Activated T-helper 17 cell treated with anti-CD3 and anti-CD28 coated beads, Interleukin-2, amount 50 U/mL, for 72 hours (primary cell): Measurements from ENCODE around the gene PCDH9. TPM values are rescaled to one million over a fixed set of nuclear protein-coding genes. Genes with fewer than 3 reads are reported as not detected.

ENCODE experiments used
- ATAC-seq: fragments of 150-1000 bp; cut with Tn5 transposase; replicated peaks from 2 replicates; pipeline ENCODE4 v1.10.0; 2021; ENCODE audit warnings: mild to moderate bottlenecking, moderate library complexity
- H3K27ac Mint-ChIP-seq: one replicate; pipeline ENCODE4 v1.8.0; 2022; ENCODE audit warnings: mixed read lengths
- H3K27me3 Mint-ChIP-seq: one replicate; pipeline ENCODE4 v1.8.0; 2022; ENCODE audit warnings: mixed read lengths
- H3K36me3 Mint-ChIP-seq: one replicate; pipeline ENCODE4 v1.8.0; 2022; ENCODE audit warnings: low read depth, mild to moderate bottlenecking, mixed read lengths
- H3K4me1 Mint-ChIP-seq: one replicate; pipeline ENCODE4 v1.8.0; 2022; ENCODE audit warnings: mixed read lengths
- H3K4me3 Mint-ChIP-seq: one replicate; pipeline ENCODE4 v1.8.0; 2022; ENCODE audit warnings: mild to moderate bottlenecking, mixed read lengths
- H3K9me3 Mint-ChIP-seq: one replicate; pipeline ENCODE4 v1.8.0; 2022; ENCODE audit warnings: mixed read lengths
- total RNA-seq, 2 donors: library from RNA; stranded (reverse); gene quantifications; one replicate each; pipeline ENCODE4 v1.2.3, GENCODE V29; 2022

PCDH9 gene
- total RNA-seq, 2 donors from 2014 or later = 0.11 TPM

DNA sequence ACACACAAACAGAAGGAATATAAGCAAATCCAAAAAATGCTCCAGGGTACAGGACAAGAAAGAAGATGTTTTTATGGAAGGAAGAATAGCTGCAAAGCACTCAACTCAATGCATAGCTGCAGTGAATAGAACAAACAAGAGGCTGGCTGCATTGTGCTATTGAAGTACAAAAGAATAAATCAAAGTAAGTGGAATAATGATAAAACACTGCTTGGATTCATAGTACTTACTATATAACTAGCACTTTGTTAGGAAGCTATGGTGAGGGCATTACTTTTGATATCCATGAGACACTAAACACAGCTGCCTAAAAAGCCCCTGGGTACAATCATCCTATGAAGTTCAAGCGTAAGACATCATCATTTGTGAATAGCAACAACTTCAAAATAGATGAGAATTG is 350.1 kb downstream of the PCDH9 start:
- Mint-ChIP-seq H3K9me3 (peaks cover 5% of the 10 kb centered on the region), H3K36me3 (no peaks in the 10 kb centered on the region), H3K4me3 (no peak overlapping the region), H3K27ac (no peak overlapping the region), H3K27me3 (no peaks in the 10 kb centered on the region), H3K4me1 (no peaks in the 10 kb centered on the region)
- ATAC-seq = no peak

DNA sequence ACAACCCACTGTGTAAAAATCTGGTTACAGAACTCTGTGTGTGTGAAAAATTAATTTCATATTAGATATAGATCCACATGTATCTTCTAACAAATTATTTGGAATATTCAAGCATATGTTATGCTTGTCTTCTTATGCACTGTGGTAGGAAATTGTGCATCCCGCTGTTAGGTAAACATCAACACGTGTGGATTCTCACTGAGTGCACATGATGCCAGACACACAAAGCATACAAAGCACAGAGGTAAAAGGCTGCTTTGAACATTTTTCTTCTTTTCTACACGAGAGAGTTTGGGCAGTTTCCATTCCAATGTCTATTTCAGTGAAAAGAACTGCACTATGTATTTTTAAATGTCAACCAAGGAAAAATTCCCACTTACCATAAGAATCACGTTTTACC is 354.9 kb downstream of the PCDH9 start:
- H3K4me1 Mint-ChIP-seq = no peaks in the 10 kb centered on the region
- no peaks in the 10 kb centered on the region for H3K36me3 Mint-ChIP-seq
- no peaks in the 10 kb centered on the region for H3K27me3 Mint-ChIP-seq
- no peak overlapping the region for H3K4me3 Mint-ChIP-seq
- no peak overlapping the region for H3K27ac Mint-ChIP-seq
- ATAC-seq = no peak
- peaks cover 6% of the 10 kb centered on the region for H3K9me3 Mint-ChIP-seq

DNA sequence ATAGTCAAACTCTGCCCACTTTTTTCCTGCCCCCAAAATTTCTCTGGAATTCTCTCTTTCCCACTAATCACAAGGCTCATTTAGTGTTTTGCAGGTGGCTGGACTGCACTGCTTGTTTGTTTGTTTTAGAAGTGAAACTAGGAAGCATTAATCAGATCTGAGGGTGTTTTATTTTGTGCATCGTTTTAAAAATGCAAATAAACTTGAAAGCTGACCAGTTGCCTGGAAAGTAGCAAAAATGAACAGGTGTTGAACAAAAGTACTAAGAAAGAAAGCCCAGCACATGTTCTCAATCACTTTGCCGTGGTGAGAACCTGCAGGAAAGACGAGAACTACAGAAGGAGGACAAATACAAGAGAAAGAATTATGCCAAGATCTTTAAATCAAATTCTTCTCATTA is 365.5 kb downstream of the PCDH9 start:
- H3K4me1 Mint-ChIP-seq = no peaks in the 10 kb centered on the region
- H3K4me3 Mint-ChIP-seq = no peak overlapping the region
- H3K36me3 Mint-ChIP-seq = no peaks in the 10 kb centered on the region
- H3K27ac Mint-ChIP-seq = no peak overlapping the region
- no peaks in the 10 kb centered on the region for H3K27me3 Mint-ChIP-seq
- H3K9me3 Mint-ChIP-seq = peaks cover 4% of the 10 kb centered on the region
- ATAC-seq = no peak

DNA sequence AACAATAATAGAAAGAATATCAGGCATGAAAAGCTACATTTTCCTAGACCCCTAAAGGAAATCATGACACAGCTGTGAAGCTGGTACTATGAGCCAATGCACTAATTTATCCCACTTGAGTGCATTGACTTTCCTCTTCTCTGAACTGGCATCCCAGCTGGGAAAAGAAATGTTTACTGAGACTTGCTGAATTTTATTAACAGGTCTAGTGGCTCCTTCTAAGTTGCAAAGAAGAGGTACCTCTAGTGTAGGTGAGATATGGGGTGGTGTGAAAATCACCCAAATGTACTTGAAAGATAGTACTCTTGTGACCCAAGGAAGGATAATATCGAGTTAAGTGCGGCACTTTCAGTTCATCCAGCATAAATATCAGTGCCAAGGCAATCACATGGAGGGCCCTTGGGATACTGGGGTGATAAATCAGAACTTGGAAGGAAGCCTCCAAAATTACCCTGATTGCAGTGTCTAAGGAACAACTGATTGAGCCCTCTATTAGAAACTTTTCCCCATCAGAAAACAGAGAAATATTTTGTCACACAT is 369.2 kb downstream of the PCDH9 start:
- H3K4me1 Mint-ChIP-seq = no peaks in the 10 kb centered on the region
- no peak overlapping the region for H3K27ac Mint-ChIP-seq
- ATAC-seq = no peak
- peaks cover 3% of the 10 kb centered on the region for H3K9me3 Mint-ChIP-seq
- H3K27me3 Mint-ChIP-seq = no peaks in the 10 kb centered on the region
- no peaks in the 10 kb centered on the region for H3K36me3 Mint-ChIP-seq
- H3K4me3 Mint-ChIP-seq = no peak overlapping the region

DNA sequence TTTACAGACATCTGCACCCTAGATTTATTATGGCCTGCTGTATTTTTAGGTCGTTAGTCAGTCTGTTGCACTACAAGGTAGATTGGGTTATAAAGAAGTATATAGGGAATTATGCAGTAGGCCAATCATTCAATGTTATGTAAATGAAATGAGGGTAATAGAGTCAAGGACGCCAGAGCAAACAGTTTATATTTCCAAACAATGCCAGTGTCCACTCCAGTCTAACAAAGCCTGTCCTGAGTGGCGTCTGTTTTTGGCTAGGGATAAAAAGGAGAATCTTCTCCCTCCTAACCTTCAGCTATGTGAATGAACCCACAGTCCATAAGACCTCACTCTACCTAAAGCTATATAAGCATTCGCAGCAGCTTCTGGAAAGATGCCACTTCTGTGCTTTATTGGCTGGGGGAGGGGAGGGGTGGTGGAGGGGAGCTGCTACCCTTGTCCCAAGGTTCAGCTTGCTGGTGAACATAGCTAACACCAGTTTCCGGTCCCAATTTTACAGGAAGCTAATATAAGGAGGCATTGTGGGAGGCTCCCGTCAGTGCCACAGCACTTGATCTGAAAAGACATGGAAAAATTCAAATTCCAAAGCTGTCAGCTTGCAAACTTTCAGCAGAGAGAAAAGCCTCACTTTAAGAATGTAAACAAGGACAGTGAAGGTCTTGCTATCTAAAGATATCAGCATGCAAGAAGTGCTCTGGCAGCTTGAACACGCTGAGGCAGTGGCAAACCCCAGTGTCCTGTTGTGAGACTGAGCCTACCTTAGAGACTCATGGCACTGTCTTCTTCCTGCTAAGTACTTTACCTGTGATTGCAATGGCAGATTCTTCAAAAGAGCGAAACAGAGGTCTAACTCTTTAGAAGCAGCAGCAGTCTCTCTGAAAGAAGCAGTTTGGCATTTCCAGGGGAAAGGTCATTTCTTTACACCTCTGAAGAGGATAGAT is 369.9 kb downstream of the PCDH9 start:
- Mint-ChIP-seq H3K36me3 (no peaks in the 10 kb centered on the region), H3K27ac (no peak overlapping the region), H3K4me1 (no peaks in the 10 kb centered on the region), H3K9me3 (no peaks in the 10 kb centered on the region), H3K27me3 (no peaks in the 10 kb centered on the region), H3K4me3 (no peak overlapping the region)
- ATAC-seq = no peak

DNA sequence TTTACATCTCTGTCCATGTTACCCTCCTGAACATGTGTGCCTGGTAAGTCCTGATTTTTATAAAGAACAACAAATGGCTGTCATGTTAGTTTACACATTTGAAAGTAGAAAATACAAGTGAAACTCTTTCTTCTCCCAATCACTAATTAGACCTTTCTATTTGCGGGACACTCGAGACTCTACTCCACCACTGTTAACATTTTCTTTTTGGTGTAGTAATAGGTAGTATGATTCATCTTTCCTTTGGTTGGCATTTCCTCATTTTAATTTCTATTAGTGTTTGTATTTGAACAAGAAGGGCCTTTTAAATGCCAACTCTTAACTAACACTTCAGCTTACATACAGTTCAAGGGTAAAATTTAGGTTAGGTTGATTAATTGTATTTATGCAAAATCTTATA is 371.1 kb downstream of the PCDH9 start:
- ATAC-seq = no peak
- no peaks in the 10 kb centered on the region for H3K36me3 Mint-ChIP-seq
- H3K4me1 Mint-ChIP-seq = no peaks in the 10 kb centered on the region
- H3K4me3 Mint-ChIP-seq = no peak overlapping the region
- H3K27me3 Mint-ChIP-seq = no peaks in the 10 kb centered on the region
- H3K9me3 Mint-ChIP-seq = no peaks in the 10 kb centered on the region
- H3K27ac Mint-ChIP-seq = no peak overlapping the region

DNA sequence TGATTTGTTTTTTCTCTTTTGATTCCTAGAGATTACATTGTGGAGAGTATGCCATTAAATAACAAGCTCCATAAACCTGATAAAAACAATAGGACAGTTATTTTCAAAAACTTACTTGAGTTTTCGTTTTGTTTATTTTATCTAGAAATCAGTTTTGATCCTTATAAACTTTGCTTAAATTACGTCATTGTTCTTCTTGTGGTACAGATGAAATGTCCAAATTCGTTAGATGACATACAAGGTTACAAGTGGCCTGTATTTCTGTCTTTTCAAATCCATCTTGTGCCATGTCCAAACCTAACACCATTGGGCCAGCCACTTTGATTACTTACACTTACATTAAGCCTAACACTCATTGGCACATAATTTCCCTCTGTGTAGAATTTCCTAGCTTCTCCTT is 372.0 kb downstream of the PCDH9 start:
- Mint-ChIP-seq H3K4me1 (no peaks in the 10 kb centered on the region), H3K9me3 (no peaks in the 10 kb centered on the region), H3K4me3 (no peak overlapping the region), H3K27me3 (no peaks in the 10 kb centered on the region), H3K36me3 (no peaks in the 10 kb centered on the region), H3K27ac (no peak overlapping the region)
- ATAC-seq = no peak

DNA sequence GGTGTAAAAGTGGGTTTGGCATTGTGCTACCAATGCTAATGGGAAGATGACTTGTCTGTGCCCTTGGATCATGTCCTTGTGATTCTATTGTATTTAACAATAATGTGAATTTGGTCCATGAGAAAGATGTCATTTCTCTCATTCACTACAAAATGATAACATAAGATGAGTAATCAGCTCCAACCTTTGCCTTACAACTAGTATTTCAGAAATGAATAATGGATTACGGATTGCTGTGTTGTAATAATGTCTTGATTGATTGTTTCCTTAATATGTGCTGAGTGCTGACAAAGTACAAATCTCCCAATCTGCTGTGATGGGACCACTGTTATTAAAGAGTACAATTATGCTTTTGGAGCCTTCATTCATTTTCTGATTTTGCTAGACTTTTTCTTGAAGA is 375.0 kb downstream of the PCDH9 start:
- no peak overlapping the region for H3K4me3 Mint-ChIP-seq
- H3K36me3 Mint-ChIP-seq = no peaks in the 10 kb centered on the region
- no peaks in the 10 kb centered on the region for H3K4me1 Mint-ChIP-seq
- ATAC-seq = no peak
- peaks cover 10% of the 10 kb centered on the region for H3K9me3 Mint-ChIP-seq
- H3K27me3 Mint-ChIP-seq = no peaks in the 10 kb centered on the region
- no peak overlapping the region for H3K27ac Mint-ChIP-seq

DNA sequence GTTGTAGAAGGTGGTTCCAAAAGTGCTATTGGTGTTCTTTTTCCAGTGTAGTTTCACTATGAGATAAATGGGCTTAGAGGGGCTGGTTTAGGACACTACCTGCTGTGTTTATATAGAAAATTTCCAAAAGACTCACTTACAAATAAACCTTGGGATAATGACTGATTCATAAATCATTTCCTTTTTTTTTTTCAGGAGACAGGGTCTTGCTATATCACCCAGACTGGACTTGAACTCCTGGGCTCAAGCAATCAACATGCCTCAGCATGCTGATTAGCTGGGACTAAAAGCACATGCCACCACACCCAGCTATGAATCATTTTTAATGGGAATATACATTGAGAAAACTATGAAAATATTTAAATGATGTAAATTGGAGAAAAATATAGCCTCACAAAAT is 376.6 kb downstream of the PCDH9 start:
- no peak overlapping the region for H3K27ac Mint-ChIP-seq
- no peaks in the 10 kb centered on the region for H3K36me3 Mint-ChIP-seq
- H3K4me1 Mint-ChIP-seq = no peaks in the 10 kb centered on the region
- no peak overlapping the region for H3K4me3 Mint-ChIP-seq
- peaks cover 10% of the 10 kb centered on the region for H3K9me3 Mint-ChIP-seq
- no peak for ATAC-seq
- H3K27me3 Mint-ChIP-seq = no peaks in the 10 kb centered on the region

DNA sequence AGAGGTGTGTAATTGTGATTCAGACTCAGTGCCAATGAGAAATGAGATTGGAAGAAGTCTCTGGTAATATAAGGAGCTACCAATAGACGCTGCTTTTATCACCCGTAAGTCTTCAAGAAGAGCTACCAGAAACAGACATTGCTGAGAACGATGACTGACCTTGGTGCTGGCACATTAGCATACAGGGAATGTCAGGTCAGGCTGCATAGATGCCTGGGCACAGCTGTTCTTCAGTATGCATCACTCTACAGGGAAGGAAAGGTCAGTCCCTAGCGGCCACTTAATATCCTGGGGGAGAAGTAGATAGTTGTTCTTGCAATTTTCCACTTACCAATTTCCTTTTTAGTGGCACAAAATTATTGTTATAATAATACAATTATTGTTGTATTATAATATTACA is 380.4 kb downstream of the PCDH9 start:
- peaks cover 10% of the 10 kb centered on the region for H3K9me3 Mint-ChIP-seq
- H3K27me3 Mint-ChIP-seq = no peaks in the 10 kb centered on the region
- no peaks in the 10 kb centered on the region for H3K36me3 Mint-ChIP-seq
- H3K4me1 Mint-ChIP-seq = no peaks in the 10 kb centered on the region
- H3K27ac Mint-ChIP-seq = no peak overlapping the region
- no peak overlapping the region for H3K4me3 Mint-ChIP-seq
- no peak for ATAC-seq

DNA sequence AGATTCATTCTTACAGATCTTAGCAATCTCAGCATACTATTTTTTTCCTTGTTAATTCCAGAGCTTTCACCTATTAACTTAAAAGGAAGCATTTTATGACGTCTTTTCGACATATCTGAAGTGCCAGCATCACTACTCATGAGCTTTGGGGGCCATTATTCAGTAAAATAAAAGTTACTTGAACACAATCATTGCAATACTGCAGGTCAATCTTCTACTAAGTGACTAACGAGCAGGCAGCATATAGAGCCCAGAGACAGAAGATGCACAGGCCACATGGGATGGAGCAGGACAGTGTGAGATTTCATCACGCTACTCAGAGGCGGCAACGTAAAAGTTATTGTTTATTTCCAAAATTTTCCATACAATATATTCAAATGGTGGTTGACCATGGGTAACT is 382.6 kb downstream of the PCDH9 start:
- ATAC-seq = no peak

DNA sequence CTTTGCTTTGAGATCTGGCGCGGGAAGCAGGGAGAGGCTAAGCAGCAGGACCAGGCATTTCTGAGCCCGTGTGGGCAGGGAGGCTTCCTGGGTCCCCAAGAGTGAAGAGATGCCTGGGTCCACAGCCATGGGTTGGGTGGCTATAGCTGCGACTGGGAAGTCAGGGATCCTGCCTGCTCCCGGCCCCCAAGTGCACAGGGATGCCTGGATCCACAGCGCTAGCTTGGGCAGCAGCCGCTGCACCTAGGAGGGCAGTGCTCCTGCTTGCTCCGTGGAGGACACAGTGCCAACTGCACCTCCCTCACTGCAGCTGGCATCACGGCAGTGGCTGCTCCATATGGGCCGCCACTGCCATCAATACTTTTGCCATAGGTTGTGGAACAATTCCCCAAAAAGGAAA is 384.7 kb downstream of the PCDH9 start:
- ATAC-seq = no peak
- H3K9me3 Mint-ChIP-seq = no peaks in the 10 kb centered on the region
- no peaks in the 10 kb centered on the region for H3K36me3 Mint-ChIP-seq
- H3K4me1 Mint-ChIP-seq = no peaks in the 10 kb centered on the region
- no peak overlapping the region for H3K27ac Mint-ChIP-seq
- no peaks in the 10 kb centered on the region for H3K27me3 Mint-ChIP-seq
- H3K4me3 Mint-ChIP-seq = no peak overlapping the region

More for the DNA sequence above, 382.6 kb downstream of the PCDH9 start:
- H3K27me3 Mint-ChIP-seq = no peaks in the 10 kb centered on the region
- H3K9me3 Mint-ChIP-seq = peaks cover 9% of the 10 kb centered on the region
- H3K4me1 Mint-ChIP-seq = no peaks in the 10 kb centered on the region
- H3K27ac Mint-ChIP-seq = no peak overlapping the region
- H3K36me3 Mint-ChIP-seq = no peaks in the 10 kb centered on the region
- H3K4me3 Mint-ChIP-seq = no peak overlapping the region

DNA sequence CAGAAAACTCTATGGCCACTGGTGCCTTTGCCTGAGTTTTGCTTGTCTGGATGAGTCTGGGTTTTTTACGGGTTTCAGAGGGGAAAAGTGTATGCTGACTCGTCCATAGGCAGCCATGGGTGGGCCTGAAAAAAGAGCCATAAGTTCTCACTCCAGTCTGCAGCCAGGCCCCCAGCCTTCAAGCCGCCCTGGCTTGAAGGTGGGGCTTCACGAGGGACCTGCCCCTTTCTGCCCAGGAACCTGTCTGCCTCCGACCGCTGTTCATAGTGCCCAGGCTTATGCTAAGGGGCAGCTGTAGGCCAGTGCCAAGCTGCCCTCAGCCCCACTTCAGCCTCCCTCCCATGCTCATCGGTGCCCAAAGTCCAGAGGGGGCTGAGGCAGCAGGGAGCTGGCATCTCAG is 385.2 kb downstream of the PCDH9 start:
- no peak overlapping the region for H3K4me3 Mint-ChIP-seq
- ATAC-seq = no peak
- H3K9me3 Mint-ChIP-seq = peaks cover under 1% of the 10 kb centered on the region
- no peaks in the 10 kb centered on the region for H3K4me1 Mint-ChIP-seq
- no peaks in the 10 kb centered on the region for H3K27me3 Mint-ChIP-seq
- no peak overlapping the region for H3K27ac Mint-ChIP-seq
- no peaks in the 10 kb centered on the region for H3K36me3 Mint-ChIP-seq

DNA sequence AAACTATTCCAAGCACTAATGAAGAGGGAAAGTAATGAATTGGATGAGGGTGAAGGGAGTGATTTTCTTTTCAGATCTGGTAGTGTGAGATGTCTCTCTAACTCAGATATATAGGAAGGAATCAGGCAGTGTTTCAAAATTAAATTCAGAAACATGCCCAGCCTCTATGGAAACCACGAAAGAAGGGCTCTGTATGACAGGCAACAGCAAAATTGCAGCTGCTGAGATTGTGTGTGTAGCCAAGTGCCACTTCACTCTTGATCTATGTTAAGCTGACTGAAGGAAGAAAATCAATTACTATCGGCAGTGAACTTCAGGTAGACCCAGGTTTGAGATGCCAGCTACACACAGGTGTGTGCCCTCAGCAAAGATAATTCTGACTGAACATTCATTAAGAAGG is 387.4 kb downstream of the PCDH9 start:
- Mint-ChIP-seq H3K4me1 (no peaks in the 10 kb centered on the region), H3K27me3 (no peaks in the 10 kb centered on the region), H3K27ac (no peak overlapping the region), H3K4me3 (no peak overlapping the region), H3K9me3 (peaks cover 4% of the 10 kb centered on the region), H3K36me3 (no peaks in the 10 kb centered on the region)
- ATAC-seq = no peak

DNA sequence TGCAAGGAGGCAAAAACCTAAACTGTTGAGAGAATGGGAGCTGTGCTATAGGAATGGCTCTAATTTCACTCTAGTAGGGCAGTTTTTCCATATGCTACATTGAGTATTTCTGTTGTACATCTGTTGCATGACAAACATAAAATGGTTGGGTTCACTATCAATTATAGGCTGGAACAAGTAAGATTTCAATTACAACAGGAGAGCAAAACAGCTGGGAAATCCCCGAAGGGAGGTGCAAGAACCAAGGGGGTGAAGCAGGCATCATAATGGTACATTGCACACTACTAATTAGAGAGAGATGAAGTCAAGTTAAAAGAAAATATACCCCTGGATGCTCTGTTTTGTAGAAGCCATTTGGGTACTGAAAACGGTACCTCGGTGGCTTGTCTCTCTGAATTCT is 389.5 kb downstream of the PCDH9 start:
- Mint-ChIP-seq H3K27ac (no peak overlapping the region), H3K4me1 (no peaks in the 10 kb centered on the region), H3K4me3 (no peak overlapping the region), H3K36me3 (no peaks in the 10 kb centered on the region), H3K27me3 (no peaks in the 10 kb centered on the region), H3K9me3 (peaks cover 7% of the 10 kb centered on the region)
- ATAC-seq = no peak
